Measurements from ENCODE around the gene ASTN2.

GRCh38 chr9:116691607-116692006 is 723.2 kb downstream of the ASTN2 start:
- TF ChIP-seq, protein P1, sequence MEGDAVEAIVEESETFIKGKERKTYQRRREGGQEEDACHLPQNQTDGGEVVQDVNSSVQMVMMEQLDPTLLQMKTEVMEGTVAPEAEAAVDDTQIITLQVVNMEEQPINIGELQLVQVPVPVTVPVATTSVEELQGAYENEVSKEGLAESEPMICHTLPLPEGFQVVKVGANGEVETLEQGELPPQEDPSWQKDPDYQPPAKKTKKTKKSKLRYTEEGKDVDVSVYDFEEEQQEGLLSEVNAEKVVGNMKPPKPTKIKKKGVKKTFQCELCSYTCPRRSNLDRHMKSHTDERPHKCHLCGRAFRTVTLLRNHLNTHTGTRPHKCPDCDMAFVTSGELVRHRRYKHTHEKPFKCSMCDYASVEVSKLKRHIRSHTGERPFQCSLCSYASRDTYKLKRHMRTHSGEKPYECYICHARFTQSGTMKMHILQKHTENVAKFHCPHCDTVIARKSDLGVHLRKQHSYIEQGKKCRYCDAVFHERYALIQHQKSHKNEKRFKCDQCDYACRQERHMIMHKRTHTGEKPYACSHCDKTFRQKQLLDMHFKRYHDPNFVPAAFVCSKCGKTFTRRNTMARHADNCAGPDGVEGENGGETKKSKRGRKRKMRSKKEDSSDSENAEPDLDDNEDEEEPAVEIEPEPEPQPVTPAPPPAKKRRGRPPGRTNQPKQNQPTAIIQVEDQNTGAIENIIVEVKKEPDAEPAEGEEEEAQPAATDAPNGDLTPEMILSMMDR (conservative IDR thresholded peaks at IDR 0.05) = no peak
- TF ChIP-seq ZFX (IDR thresholded peaks at IDR 0.05) = no peak
